Measurements from ENCODE around the gene ST8SIA3.

The ST8SIA3 gene

DNA sequence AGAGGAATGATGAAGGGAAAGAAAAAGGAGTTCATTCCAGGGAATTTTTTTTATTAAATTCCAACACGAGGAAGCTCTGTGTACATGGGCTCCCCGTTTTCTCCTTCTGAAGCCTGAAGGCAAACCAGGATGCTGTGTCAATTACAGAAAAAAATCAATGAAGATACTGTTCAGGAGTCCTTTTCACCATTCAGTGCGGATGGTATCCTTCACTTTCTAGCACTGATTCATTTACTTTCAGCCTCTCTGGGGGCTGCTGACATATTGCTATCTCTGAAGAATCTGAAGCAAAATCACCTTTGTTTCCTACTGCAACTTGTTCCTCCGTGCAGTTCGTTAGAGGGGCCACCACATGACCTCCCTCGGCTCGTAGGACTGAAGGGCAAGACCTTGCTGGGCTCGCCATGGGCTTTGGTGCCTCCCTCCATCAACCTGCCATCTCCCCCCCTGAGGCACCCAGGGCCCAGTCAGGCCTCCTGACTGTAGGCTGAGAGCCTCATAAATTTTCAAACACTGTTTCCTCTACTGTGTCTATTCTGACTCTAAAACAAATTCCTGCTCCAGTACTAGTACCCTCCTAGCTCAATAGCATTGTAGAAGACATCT is 25.5 kb upstream of the ST8SIA3 start:
- H3K27me3 ChIP-seq (replicated peaks; ENCODE audit: control insufficient read depth, insufficient read depth, low read length): no peaks in the 10 kb centered on the region; the same call in none of the 2 replicates
- no peaks in the 10 kb centered on the region for H3K36me3 ChIP-seq (ENCODE audit: control insufficient read depth, insufficient read depth, low read length)
- no peak for TF ChIP-seq CTCF (IDR thresholded peaks at IDR 0.05; ENCODE audit: insufficient read depth, low read length, poor library complexity, severe bottlenecking)
- no peak overlapping the region for H3K4me3 ChIP-seq (replicated peaks; ENCODE audit: low read depth, low read length)
- no peak for DNase-seq (ENCODE audit: extremely low read depth, insufficient read length)

DNA sequence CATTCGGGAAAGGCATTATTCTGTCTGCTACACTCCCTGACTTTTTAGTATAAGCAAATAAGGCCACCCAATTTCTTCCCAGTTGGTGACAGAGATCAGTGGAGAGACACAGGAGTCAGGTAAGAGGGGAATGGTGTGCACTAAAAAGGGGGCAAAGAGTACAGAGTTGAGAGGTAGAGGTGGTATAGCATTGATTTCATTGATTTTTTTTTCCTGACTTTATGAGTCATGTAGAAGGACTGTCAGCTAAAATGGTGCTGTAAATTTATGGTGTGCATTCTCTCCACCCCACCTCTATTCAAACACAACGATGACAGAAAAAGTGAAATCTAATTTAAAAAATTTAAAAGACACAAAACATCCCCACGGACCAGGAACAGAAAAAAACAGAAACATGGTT is 23.7 kb upstream of the ST8SIA3 start:
- H3K27me3 ChIP-seq (replicated peaks; ENCODE audit: control insufficient read depth, insufficient read depth, low read length): no peaks in the 10 kb centered on the region; the same call in none of the 2 replicates
- no peak for TF ChIP-seq CTCF (IDR thresholded peaks at IDR 0.05; ENCODE audit: insufficient read depth, low read length, poor library complexity, severe bottlenecking)

GRCh38 chr18:57329856-57330255 is 22.5 kb upstream of the ST8SIA3 start:
- no peak for TF ChIP-seq CTCF (IDR thresholded peaks at IDR 0.05; ENCODE audit: insufficient read depth, low read length, poor library complexity, severe bottlenecking)
- H3K36me3 ChIP-seq (ENCODE audit: control insufficient read depth, insufficient read depth, low read length): no peaks in the 10 kb centered on the region
- no peak overlapping the region for H3K4me3 ChIP-seq (replicated peaks; ENCODE audit: low read depth, low read length)
- no peak for DNase-seq (ENCODE audit: extremely low read depth, insufficient read length)
- H3K27me3 ChIP-seq (replicated peaks; ENCODE audit: control insufficient read depth, insufficient read depth, low read length): no peaks in the 10 kb centered on the region; the same call in none of the 2 replicates

More for the DNA sequence above, 23.7 kb upstream of the ST8SIA3 start:
- DNase-seq (ENCODE audit: extremely low read depth, insufficient read length): no peak
- no peaks in the 10 kb centered on the region for H3K36me3 ChIP-seq (ENCODE audit: control insufficient read depth, insufficient read depth, low read length)
- no peak overlapping the region for H3K4me3 ChIP-seq (replicated peaks; ENCODE audit: low read depth, low read length)

- TF ChIP-seq CTCF (IDR thresholded peaks at IDR 0.05; ENCODE audit: insufficient read depth, low read length, poor library complexity, severe bottlenecking): no peak
- H3K36me3 ChIP-seq (ENCODE audit: control insufficient read depth, insufficient read depth, low read length): no peaks in the 10 kb centered on the region
- H3K27me3 ChIP-seq (replicated peaks; ENCODE audit: control insufficient read depth, insufficient read depth, low read length): no peaks in the 10 kb centered on the region; the same call in none of the 2 replicates
- no peak for DNase-seq (ENCODE audit: extremely low read depth, insufficient read length)
- H3K4me3 ChIP-seq (replicated peaks; ENCODE audit: low read depth, low read length): no peak overlapping the region
Measured at GRCh38 chr18:57331718-57332117, 20.6 kb upstream of the ST8SIA3 start.

DNA sequence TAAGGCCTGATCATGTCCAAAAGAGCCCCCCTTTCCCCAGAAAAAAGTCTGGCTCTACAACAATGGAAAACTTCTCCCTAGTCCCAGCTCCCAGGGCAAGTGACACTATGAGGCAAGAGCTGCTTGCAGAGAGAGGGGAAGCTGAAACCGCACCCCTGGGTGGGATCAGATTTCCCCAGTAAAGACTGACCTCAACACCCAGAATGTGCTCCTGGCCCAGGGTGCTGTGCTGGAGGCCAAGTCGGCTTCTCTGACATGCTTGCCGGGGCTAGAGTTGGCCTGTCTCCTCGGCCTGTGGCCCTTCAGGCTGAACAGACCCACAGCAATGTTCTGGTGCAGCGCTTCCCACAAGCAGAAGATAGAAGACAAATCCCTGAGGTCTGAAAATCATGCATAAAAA is 18.4 kb upstream of the ST8SIA3 start:
- Histone ChIP-seq H3K27me3 (replicated peaks; ENCODE audit: control insufficient read depth, insufficient read depth, low read length) (no peaks in the 10 kb centered on the region; the same call in none of the 2 replicates), H3K36me3 (ENCODE audit: control insufficient read depth, insufficient read depth, low read length) (no peaks in the 10 kb centered on the region), H3K4me3 (replicated peaks; ENCODE audit: low read depth, low read length) (no peak overlapping the region)
- DNase-seq (ENCODE audit: extremely low read depth, insufficient read length): no peak
- no peak for TF ChIP-seq CTCF (IDR thresholded peaks at IDR 0.05; ENCODE audit: insufficient read depth, low read length, poor library complexity, severe bottlenecking)

DNA sequence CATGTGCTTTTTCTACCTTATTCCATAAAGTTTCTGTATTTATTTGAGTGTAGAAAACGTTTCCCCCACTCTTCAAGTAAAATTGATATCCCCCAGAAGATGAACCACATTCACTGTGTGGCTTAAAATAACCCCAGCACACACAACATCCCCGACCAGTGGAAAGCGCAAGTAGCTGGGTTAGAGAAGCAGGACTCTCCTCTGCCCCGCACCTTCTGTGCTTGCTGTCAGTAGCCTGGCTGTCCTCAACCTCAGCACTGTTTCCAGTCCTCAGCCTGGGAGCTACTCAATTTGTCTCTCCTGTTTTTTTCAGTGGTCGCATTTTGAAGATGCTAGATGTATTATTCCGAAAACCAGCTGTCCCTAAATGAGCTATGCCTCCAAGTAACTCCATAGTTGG is 18.0 kb upstream of the ST8SIA3 start:
- no peak for DNase-seq (ENCODE audit: extremely low read depth, insufficient read length)
- no peak overlapping the region for H3K4me3 ChIP-seq (replicated peaks; ENCODE audit: low read depth, low read length)
- no peak for TF ChIP-seq CTCF (IDR thresholded peaks at IDR 0.05; ENCODE audit: insufficient read depth, low read length, poor library complexity, severe bottlenecking)
- H3K27me3 ChIP-seq (replicated peaks; ENCODE audit: control insufficient read depth, insufficient read depth, low read length): no peaks in the 10 kb centered on the region; the same call in none of the 2 replicates
- H3K36me3 ChIP-seq (ENCODE audit: control insufficient read depth, insufficient read depth, low read length): no peaks in the 10 kb centered on the region

Measured in GM06990 (cell line).